Dermis lymphatic vessel endothelial cell (primary cell): ENCODE measurements around the gene RBMXL2. TPM values are rescaled to one million over a fixed set of nuclear protein-coding genes. Genes with fewer than 3 reads are reported as not detected.

Experiments used
- total RNA-seq: library from RNA; depleted of rRNA; stranded (reverse); fragments of >200 nt; gene quantifications from 2 replicates; pipeline ENCODE4 v1.2.1, GENCODE V29; 2014

The RBMXL2 gene
- total RNA-seq = not detected in 2 replicates

DNA sequence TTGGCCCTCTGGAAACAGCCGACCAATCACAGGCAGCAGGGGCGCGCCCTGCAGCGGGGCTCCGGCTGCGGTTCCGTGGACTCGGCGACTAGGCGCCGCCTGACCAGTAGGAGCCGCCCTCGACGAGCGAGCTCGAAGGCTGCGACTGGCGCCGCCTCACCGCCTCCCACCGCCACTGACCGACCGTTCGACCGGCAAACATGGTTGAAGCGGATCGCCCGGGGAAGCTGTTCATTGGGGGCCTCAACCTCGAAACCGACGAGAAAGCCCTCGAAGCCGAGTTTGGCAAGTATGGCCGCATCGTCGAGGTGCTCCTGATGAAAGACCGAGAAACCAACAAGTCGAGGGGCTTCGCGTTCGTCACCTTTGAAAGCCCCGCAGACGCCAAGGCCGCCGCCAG is at the start of gene RBMXL2:
TSS of gene RBMXL2 (plus strand) at position 78 of the 400 bp plus-strand sequence. CDS start at position 201, 123 bp downstream.

Other genes starting within 250 kb of the RBMXL2 start
- gene OR10A5, start 243.3 kb upstream of the RBMXL2 start, total RNA-seq = not detected in 2 replicates
- gene OR10A2, start 225.9 kb upstream of the RBMXL2 start, total RNA-seq = not detected in 2 replicates
- not detected in 2 replicates for gene OR10A4, start 212.4 kb upstream of the RBMXL2 start, total RNA-seq
- gene OR2D2, start 196.5 kb upstream of the RBMXL2 start, total RNA-seq = not detected in 2 replicates
- not detected in 2 replicates for gene OR2D3, start 168.0 kb upstream of the RBMXL2 start, total RNA-seq
- 0.33 and 0.69 TPM in 2 replicates for gene ZNF215, start 162.6 kb upstream of the RBMXL2 start, total RNA-seq
- under 0.01 and 0.26 TPM in 2 replicates for gene ZNF214, start 68.7 kb upstream of the RBMXL2 start, total RNA-seq
- gene NLRP14, start 68.5 kb upstream of the RBMXL2 start, total RNA-seq = not detected in 2 replicates
- gene SYT9, start 162.9 kb downstream of the RBMXL2 start, total RNA-seq = 0.17 and 0.33 TPM in 2 replicates